Measurements from ENCODE around the gene SEZ6. TPM values are rescaled to one million over a fixed set of nuclear protein-coding genes. Genes with fewer than 3 reads are reported as not detected.

Gene SEZ6
- total RNA-seq, 1 donor from 2014 or later = not detected

GRCh38 chr17:29036584-29036983 lies 30.8 kb upstream of the SEZ6 start:
- H3K27me3 ChIP-seq = no peaks in the 10 kb centered on the region
- H3K36me3 ChIP-seq = no peaks in the 10 kb centered on the region
- H3K4me3 ChIP-seq = no peak overlapping the region
- intact Hi-C loops (cut with DNase I) = no loop called here
- no peaks in the 10 kb centered on the region for H3K9me3 ChIP-seq
- no peak overlapping the region for H3K27ac ChIP-seq
- TF ChIP-seq POLR2A (IDR thresholded peaks at IDR 0.05) (no peak), CTCF (IDR thresholded peaks at IDR 0.05) (no peak), POLR2AphosphoS5 (IDR thresholded peaks at IDR 0.05; ENCODE audit: insufficient read depth in 1 of 2, low read depth in 1 of 2) (no peak)
- no peaks in the 10 kb centered on the region for H3K4me1 ChIP-seq
- no peak for DNase-seq (ENCODE audit: extremely low spot score in 2 of 2)

GRCh38 chr17:29034510-29034909 lies 28.7 kb upstream of the SEZ6 start:
- no peaks in the 10 kb centered on the region for H3K9me3 ChIP-seq
- no peaks in the 10 kb centered on the region for H3K4me1 ChIP-seq
- TF ChIP-seq POLR2AphosphoS5 (IDR thresholded peaks at IDR 0.05; ENCODE audit: insufficient read depth in 1 of 2, low read depth in 1 of 2) = no peak
- no peak for TF ChIP-seq POLR2A (IDR thresholded peaks at IDR 0.05)
- no peak for TF ChIP-seq CTCF (IDR thresholded peaks at IDR 0.05)
- no peak for DNase-seq (ENCODE audit: extremely low spot score in 2 of 2)
- H3K27ac ChIP-seq = no peak overlapping the region
- H3K36me3 ChIP-seq = no peaks in the 10 kb centered on the region
- intact Hi-C loops (cut with DNase I) = no loop called here
- H3K27me3 ChIP-seq = no peaks in the 10 kb centered on the region
- H3K4me3 ChIP-seq = no peak overlapping the region

- Histone ChIP-seq H3K4me3 (no peak overlapping the region), H3K27ac (no peak overlapping the region), H3K36me3 (no peaks in the 10 kb centered on the region), H3K9me3 (no peaks in the 10 kb centered on the region), H3K27me3 (no peaks in the 10 kb centered on the region), H3K4me1 (no peaks in the 10 kb centered on the region)
- DNase-seq (ENCODE audit: extremely low spot score in 2 of 2) = no peak
- TF ChIP-seq POLR2AphosphoS5 (IDR thresholded peaks at IDR 0.05; ENCODE audit: insufficient read depth in 1 of 2, low read depth in 1 of 2) = no peak
- no peak for TF ChIP-seq POLR2A (IDR thresholded peaks at IDR 0.05)
- TF ChIP-seq CTCF (IDR thresholded peaks at IDR 0.05) = no peak
- intact Hi-C loops (cut with DNase I) = no loop called here
These were observed 27.0 kb upstream of the SEZ6 start for GRCh38 chr17:29032857-29033197.

- intact Hi-C loops (cut with DNase I) = no loop called here
- no peak for DNase-seq (ENCODE audit: extremely low spot score in 2 of 2)
- TF ChIP-seq POLR2A (IDR thresholded peaks at IDR 0.05) = no peak
- no peak for TF ChIP-seq POLR2AphosphoS5 (IDR thresholded peaks at IDR 0.05; ENCODE audit: insufficient read depth in 1 of 2, low read depth in 1 of 2)
- no peak for TF ChIP-seq CTCF (IDR thresholded peaks at IDR 0.05)
- no peak overlapping the region for H3K27ac ChIP-seq
- H3K36me3 ChIP-seq = no peaks in the 10 kb centered on the region
- H3K27me3 ChIP-seq = no peaks in the 10 kb centered on the region
- no peaks in the 10 kb centered on the region for H3K4me1 ChIP-seq
- H3K4me3 ChIP-seq = no peak overlapping the region
- no peaks in the 10 kb centered on the region for H3K9me3 ChIP-seq
These were observed 26.4 kb upstream of the SEZ6 start for GRCh38 chr17:29032013-29032856.

GRCh38 chr17:29031488-29031887 lies 25.7 kb upstream of the SEZ6 start:
- no peak overlapping the region for H3K4me3 ChIP-seq
- no peaks in the 10 kb centered on the region for H3K36me3 ChIP-seq
- no peaks in the 10 kb centered on the region for H3K4me1 ChIP-seq
- H3K27ac ChIP-seq = no peak overlapping the region
- DNase-seq (ENCODE audit: extremely low spot score in 2 of 2) = no peak
- intact Hi-C loops (cut with DNase I) = no loop called here
- no peaks in the 10 kb centered on the region for H3K27me3 ChIP-seq
- TF ChIP-seq POLR2A (IDR thresholded peaks at IDR 0.05) (no peak), POLR2AphosphoS5 (IDR thresholded peaks at IDR 0.05; ENCODE audit: insufficient read depth in 1 of 2, low read depth in 1 of 2) (no peak), CTCF (IDR thresholded peaks at IDR 0.05) (no peak)
- H3K9me3 ChIP-seq = no peaks in the 10 kb centered on the region

Measured in vagina (tissue), 2 donors.